Measurements from ENCODE around the gene GPR142. TPM values are rescaled to one million over a fixed set of nuclear protein-coding genes. Genes with fewer than 3 reads are reported as not detected.

GPR142 gene
- polyA plus RNA-seq, 1 of the 3 experiments (the other 2 are of a cell fraction), result not detected

DNA sequence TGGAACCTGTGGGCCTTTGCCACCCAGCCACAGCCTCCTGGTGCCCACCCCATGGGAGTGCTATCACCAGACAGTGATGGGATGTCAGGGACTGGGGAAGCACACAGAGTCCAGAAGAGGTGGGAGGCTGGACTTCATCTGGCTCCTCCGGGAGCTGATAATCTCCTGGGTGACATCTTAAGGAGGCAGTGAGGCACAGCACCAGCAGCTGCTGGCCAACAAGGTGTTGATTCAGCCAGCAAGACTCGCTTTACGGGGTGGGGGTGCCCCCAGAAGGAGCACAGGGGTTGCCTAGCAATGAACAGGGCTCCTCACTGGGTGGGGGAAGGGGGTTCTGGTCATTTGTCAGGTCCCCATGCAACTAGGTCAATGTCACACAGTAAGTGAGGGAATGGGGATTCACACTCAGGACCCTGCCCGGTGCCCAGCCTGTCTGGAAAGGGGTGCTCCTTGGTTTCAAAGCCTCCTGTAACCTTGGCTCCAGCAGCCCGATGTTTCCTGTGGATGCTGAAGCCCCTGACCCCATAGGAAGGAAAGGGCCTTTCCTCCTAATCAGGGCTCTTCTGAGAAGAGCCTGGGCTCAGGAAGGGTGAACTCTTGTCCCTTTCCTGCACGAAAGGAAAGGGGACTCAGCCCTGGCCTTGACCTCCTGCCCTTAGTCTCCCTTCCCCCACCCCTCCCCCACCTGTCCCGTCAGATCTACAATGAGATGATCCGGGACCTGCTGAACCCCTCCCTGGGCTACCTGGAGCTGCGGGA lies 23.6 kb upstream of the GPR142 start:
- ChIA-PET POLR2A (no interaction called here), CTCF (interaction anchor here (0.6 to 12.6 kb wide), 3 partner anchors 21 to 144 kb away, joined by 3 to 194 read pairs (median 5); partner anchors contain the start of genes BTBD17 and GPR142)
- no peak overlapping the region for H3K27ac ChIP-seq (ENCODE audit: low read depth in 2 of 2, low read length in 1 of 2)
- WGBS (ENCODE audit: low lambda C conversion rate), result 58% methylated on average over 8 of the region's 9 CpGs
- H3K4me2 ChIP-seq, result no peak overlapping the region
- no peak overlapping the region for H3K4me3 ChIP-seq (ENCODE audit: low read depth in 2 of 2, low read length in 1 of 2)
- H3K9me2 ChIP-seq, result no peaks in the 10 kb centered on the region
- H3K4me1 ChIP-seq (ENCODE audit: control insufficient read depth in 1 of 2, insufficient read depth in 2 of 2, low read depth in 1 of 2, low read length in 1 of 2), result no peaks in the 10 kb centered on the region
- H2AFZ ChIP-seq (ENCODE audit: low read depth), result no peak overlapping the region
- no peak for DNase-seq
- no peaks in the 10 kb centered on the region for H4K20me1 ChIP-seq (ENCODE audit: insufficient read depth)
- H3K36me3 ChIP-seq (replicated peaks in 1 of 2; ENCODE audit: control insufficient read depth in 1 of 2, insufficient read depth in 2 of 2, low read length in 1 of 2), result no peaks in the 10 kb centered on the region
- H3K27me3 ChIP-seq (ENCODE audit: insufficient read depth), result no peaks in the 10 kb centered on the region
- TF ChIP-seq EP300 (IDR thresholded peaks at IDR 0.05; ENCODE audit: borderline replicate concordance in 1 of 2, low read depth in 1 of 2, low read length in 1 of 2), result no peak
- TF ChIP-seq SIN3A (IDR thresholded peaks at IDR 0.05; ENCODE audit: borderline replicate concordance, low read depth, low read length), result no peak
- no peak for TF ChIP-seq FOXJ3 (CRISPR knock-in tag; IDR thresholded peaks at IDR 0.05)
- TF ChIP-seq MXI1 (IDR thresholded peaks at IDR 0.05; ENCODE audit: low read depth, low read length), result no peak
- no peak for TF ChIP-seq CTCF (IDR thresholded peaks at IDR 0.05)
- TF ChIP-seq USF1 (IDR thresholded peaks at IDR 0.05; ENCODE audit: borderline replicate concordance, low read depth), result no peak
- no peak for TF ChIP-seq RFX5 (IDR thresholded peaks at IDR 0.05; ENCODE audit: low read length)
- no peak for TF ChIP-seq TEAD4 (IDR thresholded peaks at IDR 0.05; ENCODE audit: borderline replicate concordance, insufficient read depth)
- TF ChIP-seq MEF2A (IDR thresholded peaks at IDR 0.05; ENCODE audit: borderline replicate concordance, low read depth), result no peak
- TF ChIP-seq, protein P1, sequence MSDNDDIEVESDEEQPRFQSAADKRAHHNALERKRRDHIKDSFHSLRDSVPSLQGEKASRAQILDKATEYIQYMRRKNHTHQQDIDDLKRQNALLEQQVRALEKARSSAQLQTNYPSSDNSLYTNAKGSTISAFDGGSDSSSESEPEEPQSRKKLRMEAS (IDR thresholded peaks at IDR 0.05; ENCODE audit: low read depth), result no peak
- no peak for TF ChIP-seq NFIC (IDR thresholded peaks at IDR 0.05; ENCODE audit: borderline replicate concordance)
- TF ChIP-seq GATA2 (CRISPR knock-in tag; IDR thresholded peaks at IDR 0.05), result no peak
- no peaks in the 10 kb centered on the region for H3F3A ChIP-seq (replicated peaks; ENCODE audit: insufficient read depth)
- no peak overlapping the region for H3K9ac ChIP-seq
- H3K9me3 ChIP-seq, result no peaks in the 10 kb centered on the region
- no peaks in the 10 kb centered on the region for H3K79me2 ChIP-seq (ENCODE audit: insufficient read depth)

DNA sequence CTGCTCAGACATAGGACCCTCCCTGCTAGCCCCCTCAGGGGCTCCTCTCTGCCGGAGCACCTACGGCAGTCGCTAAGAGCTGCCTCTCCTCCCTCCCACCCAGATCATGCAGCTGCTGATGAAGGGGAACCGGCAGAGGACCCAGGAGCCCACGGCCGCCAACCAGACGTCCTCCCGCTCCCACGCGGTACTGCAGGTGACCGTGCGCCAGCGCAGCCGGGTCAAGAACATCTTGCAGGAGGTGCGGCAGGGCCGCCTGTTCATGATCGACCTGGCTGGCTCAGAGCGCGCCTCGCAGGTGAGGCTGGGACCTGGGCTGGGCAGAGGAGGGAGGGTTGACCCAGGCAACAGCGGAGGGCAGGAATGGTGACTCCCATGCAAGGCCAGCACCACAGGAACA lies 22.6 kb upstream of the GPR142 start:
- CTCF ChIA-PET, result interaction anchor here (0.8 to 12.6 kb wide), 3 partner anchors 20 to 129 kb away, joined by 3 to 194 read pairs (median 5); partner anchors contain the start of genes BTBD17 and GPR142
- POLR2A ChIA-PET, result no interaction called here
- Histone ChIP-seq H3F3A (replicated peaks; ENCODE audit: insufficient read depth) (no peaks in the 10 kb centered on the region), H2AFZ (ENCODE audit: low read depth) (no peak overlapping the region), H3K9ac (no peak overlapping the region), H3K36me3 (replicated peaks in 1 of 2; ENCODE audit: control insufficient read depth in 1 of 2, insufficient read depth in 2 of 2, low read length in 1 of 2) (no peaks in the 10 kb centered on the region), H3K4me3 (ENCODE audit: low read depth in 2 of 2, low read length in 1 of 2) (no peak overlapping the region), H4K20me1 (ENCODE audit: insufficient read depth) (no peaks in the 10 kb centered on the region), H3K9me3 (no peaks in the 10 kb centered on the region), H3K79me2 (ENCODE audit: insufficient read depth) (no peaks in the 10 kb centered on the region), H3K4me1 (ENCODE audit: control insufficient read depth in 1 of 2, insufficient read depth in 2 of 2, low read depth in 1 of 2, low read length in 1 of 2) (no peaks in the 10 kb centered on the region), H3K9me2 (no peaks in the 10 kb centered on the region), H3K4me2 (no peak overlapping the region), H3K27me3 (ENCODE audit: insufficient read depth) (no peaks in the 10 kb centered on the region), H3K27ac (ENCODE audit: low read depth in 2 of 2, low read length in 1 of 2) (no peak overlapping the region)
- 81% methylated on average over 20 of the region's 21 CpGs for WGBS (ENCODE audit: low lambda C conversion rate)
- DNase-seq, result no peak
- no peak for TF ChIP-seq YY1 (IDR thresholded peaks at IDR 0.05; ENCODE audit: low read depth)
- TF ChIP-seq EP300 (IDR thresholded peaks at IDR 0.05; ENCODE audit: borderline replicate concordance in 1 of 2, low read depth in 1 of 2, low read length in 1 of 2), result no peak
- TF ChIP-seq, protein P2, sequence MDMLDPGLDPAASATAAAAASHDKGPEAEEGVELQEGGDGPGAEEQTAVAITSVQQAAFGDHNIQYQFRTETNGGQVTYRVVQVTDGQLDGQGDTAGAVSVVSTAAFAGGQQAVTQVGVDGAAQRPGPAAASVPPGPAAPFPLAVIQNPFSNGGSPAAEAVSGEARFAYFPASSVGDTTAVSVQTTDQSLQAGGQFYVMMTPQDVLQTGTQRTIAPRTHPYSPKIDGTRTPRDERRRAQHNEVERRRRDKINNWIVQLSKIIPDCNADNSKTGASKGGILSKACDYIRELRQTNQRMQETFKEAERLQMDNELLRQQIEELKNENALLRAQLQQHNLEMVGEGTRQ (IDR thresholded peaks at IDR 0.05; ENCODE audit: borderline replicate concordance, low read depth, low read length), result no peak
- TF ChIP-seq CHD2 (IDR thresholded peaks at IDR 0.05; ENCODE audit: low read length, partially characterized antibody), result no peak
- TF ChIP-seq FOXJ3 (CRISPR knock-in tag; IDR thresholded peaks at IDR 0.05), result no peak
- TF ChIP-seq, protein P3, sequence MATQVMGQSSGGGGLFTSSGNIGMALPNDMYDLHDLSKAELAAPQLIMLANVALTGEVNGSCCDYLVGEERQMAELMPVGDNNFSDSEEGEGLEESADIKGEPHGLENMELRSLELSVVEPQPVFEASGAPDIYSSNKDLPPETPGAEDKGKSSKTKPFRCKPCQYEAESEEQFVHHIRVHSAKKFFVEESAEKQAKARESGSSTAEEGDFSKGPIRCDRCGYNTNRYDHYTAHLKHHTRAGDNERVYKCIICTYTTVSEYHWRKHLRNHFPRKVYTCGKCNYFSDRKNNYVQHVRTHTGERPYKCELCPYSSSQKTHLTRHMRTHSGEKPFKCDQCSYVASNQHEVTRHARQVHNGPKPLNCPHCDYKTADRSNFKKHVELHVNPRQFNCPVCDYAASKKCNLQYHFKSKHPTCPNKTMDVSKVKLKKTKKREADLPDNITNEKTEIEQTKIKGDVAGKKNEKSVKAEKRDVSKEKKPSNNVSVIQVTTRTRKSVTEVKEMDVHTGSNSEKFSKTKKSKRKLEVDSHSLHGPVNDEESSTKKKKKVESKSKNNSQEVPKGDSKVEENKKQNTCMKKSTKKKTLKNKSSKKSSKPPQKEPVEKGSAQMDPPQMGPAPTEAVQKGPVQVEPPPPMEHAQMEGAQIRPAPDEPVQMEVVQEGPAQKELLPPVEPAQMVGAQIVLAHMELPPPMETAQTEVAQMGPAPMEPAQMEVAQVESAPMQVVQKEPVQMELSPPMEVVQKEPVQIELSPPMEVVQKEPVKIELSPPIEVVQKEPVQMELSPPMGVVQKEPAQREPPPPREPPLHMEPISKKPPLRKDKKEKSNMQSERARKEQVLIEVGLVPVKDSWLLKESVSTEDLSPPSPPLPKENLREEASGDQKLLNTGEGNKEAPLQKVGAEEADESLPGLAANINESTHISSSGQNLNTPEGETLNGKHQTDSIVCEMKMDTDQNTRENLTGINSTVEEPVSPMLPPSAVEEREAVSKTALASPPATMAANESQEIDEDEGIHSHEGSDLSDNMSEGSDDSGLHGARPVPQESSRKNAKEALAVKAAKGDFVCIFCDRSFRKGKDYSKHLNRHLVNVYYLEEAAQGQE (IDR thresholded peaks at IDR 0.05; ENCODE audit: low read depth, low read length), result no peak
- no peak for TF ChIP-seq TCF12 (IDR thresholded peaks at IDR 0.05)

Data from SK-N-SH (cell line).